HuH-7.5 (cell line): Measurements from ENCODE around the gene LACRT.
"Not testable (repeated sequence)": the region's sequence is repeated elsewhere in the genome, so short reads cannot be mapped to it uniquely, and the experiment has no call there.

Experiments
- DNase-seq: peaks from one replicate; pipeline ENCODE4 v3.0.0; 2011; ENCODE audit warnings: low spot score

The LACRT gene, protein sequence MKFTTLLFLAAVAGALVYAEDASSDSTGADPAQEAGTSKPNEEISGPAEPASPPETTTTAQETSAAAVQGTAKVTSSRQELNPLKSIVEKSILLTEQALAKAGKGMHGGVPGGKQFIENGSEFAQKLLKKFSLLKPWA

DNA sequence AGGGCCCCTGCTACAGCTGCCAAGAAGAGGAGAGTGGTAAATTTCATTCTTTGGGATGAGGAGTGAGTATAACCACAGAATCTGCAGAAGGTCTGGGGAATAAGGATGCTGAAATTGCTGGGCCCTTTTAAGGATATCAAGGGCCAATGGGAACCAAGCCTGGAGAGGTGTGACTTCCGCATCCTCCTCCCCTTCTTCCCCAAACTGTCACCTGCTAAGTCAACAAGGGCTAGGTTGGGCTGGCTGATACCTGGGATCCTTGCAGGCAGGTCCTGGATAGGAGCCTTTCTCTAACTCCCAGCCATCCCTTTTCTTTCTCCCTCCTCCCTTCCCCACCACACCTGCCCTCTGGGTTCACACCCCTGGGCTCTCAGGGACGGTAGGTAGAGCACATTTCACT is at the start of gene LACRT:
LACRT (minus strand) TSS at position 101 of the 400 bp plus-strand sequence; CDS start at position 47, 54 bp downstream.
- DNase-seq, result no peak

DNA sequence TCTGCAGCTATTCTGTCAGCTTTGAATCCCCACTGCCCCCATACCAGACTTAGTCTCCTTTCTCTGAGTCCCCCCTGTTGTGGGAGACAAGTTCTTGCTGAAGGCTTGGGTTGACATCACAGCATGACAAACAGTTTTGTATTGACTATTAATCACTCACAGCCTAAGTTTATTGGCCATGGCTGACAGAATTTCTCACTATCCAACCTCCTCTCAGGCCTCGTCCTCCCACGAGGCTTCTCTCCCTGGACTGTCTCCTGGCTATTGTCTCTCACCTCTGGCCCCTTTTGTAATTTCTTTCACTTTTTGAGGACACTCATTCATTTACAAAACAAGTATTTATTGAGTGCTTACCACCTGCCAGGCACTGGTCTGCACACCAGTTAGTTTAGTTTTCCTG is 48.7 kb upstream of the LACRT start:
- DNase-seq, result no peak

DNA sequence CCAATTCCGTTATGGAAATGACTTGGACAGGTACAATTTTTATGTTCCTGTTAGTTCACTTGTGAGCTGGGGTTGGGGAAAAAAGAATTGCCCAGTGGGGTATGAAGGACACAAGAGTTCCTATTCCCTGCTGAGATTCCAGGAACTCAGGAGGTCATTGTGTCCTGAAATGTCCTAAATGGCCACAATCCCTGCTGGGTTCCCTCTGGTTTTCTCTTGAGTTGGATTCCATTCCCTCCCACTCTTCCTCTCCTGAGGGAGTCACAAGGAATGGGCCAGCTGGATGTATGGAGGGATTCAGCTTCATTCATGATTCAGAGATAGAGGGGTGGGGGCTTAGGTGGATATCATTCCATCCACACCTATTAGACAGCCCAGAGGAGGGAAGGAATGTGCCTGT is 48.0 kb upstream of the LACRT start:
- no peak for DNase-seq

DNA sequence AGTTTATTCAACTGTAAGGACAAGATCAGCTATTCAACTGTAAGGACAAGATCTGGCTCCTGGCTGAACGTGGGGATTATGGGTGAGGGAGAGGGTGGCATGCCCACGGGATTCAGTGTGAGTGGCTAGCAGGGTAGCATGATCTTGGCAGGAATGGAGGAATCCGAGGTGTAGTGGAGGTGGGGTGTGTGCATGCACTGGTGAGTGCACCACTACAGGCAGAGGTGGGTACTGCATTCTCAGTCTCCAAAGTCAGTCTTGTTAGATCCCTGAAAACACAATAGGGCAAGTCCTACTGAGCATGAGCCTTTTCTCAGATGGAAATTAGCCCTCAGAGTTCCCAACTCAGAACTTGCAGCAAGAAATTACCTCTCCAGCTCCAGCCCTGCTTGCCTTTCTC is 45.7 kb upstream of the LACRT start:
- peak; percentile 32 for DNase-seq

DNA sequence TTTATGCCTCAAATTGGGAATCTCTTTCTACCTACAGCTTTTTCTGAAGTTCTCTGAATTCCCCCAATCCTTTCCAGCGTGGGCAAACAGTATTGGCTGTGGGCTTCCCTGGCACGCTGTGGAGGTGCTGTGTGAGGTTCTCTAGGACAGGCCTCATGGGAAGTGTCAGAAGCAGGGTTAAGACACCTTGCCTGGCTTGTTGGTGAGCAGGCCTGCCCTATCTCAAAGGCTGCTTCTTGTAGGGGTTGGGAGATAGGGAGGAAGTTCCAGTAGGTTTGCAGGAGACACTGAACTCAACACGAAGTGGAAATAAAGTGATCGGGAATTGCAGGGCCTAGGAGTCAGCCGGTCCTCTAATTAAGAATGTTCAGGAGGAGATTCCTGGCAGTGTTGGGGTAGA is 43.4 kb upstream of the LACRT start:
- no peak for DNase-seq

DNA sequence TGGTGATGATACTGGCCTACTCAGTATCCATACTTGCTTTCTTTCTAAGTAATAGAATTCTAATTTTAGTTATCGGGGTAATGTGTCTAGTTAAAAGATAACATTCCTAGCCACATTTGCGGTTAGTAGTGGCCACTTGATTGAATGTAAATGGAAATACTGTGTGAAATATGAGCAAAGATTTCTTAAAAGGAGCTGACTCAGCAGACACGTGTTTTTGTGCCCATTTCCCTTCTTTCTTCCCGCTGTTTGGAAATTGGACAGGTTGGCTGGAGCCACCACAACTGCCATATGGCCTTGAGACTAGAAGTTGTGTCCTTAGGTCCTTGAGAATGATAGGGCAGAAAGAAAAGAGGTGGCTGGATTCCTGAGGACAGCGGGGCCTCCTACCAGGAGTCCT is 33.2 kb upstream of the LACRT start:
- no peak for DNase-seq

DNA sequence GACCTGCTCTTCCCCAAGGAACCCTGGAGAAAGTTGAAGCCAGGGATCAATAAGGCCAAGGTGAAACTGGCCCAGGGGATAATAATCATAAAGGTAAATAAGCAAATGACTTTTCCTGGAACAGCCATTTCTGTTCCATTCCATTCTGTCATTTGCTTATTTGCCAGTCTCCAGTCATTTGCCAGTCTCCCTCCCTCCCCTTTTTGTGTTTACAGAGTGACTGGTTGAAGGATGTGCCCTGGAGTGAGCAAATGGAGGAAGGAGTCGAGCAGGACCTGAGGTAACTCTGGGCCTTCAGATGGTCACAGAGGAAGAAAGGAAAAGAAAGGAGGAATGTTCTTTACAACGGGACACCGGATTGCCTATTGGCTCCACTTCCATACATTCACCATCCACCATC is 31.3 kb upstream of the LACRT start:
- DNase-seq, result no peak

DNA sequence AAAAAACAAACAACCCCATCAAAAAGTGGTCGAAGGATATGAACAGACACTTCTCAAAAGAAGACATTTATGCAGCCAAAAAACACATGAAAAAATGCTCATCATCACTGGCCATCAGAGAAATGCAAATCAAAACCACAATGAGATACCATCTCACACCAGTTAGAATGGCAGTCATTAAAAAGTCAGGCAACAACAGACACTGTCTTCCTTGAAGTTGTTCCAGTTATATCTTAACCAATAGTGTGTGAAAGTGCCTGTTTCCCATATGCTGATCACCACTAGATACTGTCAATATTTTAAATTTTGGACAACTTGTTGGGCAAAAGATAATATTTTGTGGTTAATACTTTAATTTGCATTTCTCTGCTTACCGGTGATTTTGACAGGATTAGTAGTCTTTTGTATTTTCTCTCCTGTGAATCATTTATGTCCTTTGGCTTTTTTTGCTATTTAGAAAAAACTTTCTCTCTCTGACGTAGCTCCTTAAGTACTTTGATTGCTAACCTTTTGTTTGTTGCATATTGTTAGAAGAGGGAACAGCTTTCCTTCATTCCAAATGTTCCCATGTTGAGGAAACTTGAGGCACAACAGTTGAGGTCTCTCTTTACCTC is 30.4 kb upstream of the LACRT start:
- DNase-seq, result not testable (repeated sequence)

DNA sequence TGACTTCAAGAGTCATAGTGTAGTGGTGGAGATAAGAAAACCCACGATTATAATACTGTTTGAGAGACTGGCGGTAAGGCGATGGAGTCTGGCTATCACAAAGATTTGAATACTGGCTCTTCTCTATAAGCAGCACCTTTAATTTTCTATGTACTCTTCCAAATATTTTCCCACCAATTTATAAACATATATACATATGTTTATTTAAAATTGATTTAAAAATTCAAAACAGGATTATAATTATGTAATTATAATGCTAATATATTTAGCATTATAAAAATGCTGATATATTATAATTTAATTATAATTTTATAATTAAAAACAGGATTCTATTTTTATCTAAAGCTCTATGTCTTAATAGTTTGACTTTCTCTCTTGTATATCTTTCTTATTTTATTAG is 28.9 kb upstream of the LACRT start:
- DNase-seq, result no peak

DNA sequence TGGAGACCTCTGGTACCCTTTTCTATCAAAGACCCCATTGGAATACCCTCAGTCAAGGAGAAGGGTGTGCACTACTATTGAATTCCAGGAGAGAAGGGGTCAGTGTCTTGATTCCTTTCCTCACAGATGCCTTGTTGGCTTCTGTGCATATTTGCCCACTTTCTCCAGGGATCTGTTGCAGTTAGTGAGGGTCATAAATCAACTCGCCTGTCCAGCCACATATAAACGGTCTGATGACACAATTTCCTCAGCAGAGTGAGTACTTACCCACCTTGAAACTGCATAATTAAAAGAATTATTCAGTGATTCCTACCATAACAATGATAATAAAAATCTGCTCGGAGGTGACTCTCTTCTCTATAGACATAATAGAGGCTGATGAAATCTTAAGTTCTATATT is 27.3 kb upstream of the LACRT start:
- no peak for DNase-seq

DNA sequence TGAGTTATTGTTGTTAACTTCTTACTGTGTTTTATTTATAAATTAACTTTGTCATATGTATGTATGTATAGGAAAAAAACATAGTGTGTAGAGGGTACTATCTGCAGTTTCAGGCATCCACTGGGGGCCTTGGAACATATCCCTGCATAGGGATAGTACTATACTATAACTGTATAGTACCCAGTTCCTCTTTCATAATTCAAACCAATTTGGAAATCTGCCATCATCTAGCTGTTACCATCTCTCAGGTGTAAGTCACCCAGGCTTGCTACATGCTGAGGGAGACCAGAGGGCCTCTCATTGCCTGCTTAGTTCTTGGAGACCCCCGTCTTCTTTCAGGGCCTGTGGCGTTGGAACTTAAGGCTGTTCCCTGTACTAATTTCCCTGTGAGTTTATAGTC is 26.4 kb upstream of the LACRT start:
- DNase-seq, result no peak

DNA sequence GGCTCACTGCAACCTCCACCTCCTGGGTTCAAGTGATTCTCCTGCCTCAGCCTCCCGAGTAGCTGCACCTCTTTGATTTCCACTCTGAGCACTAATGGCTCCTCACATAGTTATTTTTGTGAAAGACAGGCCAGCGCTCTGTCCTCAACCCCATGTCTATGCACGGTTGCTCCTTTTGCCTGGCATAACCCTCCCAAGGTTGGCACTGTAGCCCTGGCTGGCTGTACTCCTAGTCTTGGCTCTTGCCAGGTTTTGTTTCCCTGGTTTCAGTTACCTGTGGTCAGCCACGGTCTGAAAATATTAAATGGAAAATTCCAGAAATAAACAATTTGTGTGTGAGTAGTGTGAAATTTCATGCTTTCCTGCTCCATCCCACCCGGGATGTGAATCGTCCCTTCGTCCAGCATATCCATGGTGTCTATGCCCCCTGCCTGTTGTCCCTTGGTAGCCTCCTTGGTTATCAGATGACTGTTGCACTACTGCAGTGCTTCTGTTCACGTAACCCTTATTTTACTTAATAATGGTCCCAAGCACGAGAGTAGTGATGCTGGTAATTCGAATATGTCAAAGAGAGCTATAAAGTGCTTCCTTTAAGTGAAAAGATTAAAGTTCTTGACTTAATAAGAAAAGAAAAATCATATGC is 25.7 kb upstream of the LACRT start:
- no peak for DNase-seq

DNA sequence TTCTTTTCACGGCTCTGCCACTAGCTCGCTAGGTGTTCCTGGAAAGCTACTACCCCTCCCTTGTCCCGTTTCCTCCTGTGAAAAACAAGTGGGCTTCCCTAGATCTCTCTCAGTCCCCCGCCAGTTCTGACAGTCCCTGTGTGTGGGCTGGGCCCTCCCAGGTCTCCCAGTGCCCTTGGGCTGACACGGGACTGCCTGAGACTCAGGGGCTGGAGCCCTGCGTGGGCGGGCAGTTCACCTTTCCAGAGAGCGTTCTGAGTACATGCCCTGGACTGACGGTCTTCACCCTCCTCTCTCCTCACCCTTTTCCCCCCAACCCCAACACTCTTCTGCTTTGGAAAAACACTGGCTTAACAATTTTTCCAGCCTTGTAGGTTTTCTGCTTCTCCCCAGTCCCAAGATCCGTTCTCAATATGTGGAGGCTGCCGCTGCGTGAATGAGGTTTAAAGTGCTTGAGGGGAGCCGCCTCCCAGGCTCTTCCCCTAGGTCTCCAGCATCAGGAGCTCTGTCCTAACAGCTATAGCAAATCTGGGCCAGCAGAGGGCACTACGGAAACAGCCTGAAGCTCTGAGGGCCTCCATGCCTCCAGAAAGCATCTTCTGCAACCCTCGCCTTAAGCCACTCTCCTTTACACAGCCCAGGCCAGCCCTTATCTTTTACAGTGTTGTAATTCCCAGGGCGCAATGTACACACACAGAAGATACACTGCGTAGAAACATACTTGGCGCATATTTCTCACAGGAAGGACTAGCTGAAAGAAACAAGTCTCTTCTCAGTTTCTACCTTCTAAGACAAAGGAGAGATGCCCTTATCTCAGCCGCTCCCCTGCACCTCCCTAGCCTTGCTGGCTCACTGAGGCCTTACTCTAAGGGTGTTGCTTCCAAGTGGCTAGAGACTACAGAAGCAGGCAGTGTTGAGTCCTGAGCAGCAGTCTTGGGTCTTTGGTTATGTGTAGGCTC is 23.9 kb upstream of the LACRT start:
- peak; percentile 35 for DNase-seq

DNA sequence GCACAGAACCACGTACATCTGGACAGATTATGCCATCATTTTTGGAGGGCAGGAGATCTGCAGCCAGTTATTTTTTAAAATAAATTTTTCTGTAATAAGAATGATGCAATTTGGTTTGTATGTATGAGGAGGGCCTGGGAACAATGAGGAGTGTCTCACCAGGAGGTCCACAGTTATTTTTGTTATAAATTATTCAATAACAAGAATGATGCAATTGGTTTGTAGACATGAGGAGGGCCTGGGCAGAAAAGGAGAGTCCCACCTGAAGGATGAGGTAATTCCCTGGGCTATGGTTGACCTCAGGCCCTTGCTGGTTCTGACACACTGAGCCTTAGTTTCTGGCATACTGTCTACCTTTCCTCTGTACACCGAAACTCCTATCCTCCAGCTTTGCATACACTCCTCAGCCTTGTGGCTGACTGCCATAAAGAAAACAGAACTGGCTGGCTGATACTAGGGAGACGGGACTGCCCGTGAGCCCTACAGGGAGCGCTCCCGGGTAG is 22.5 kb upstream of the LACRT start:
- DNase-seq, result no peak

DNA sequence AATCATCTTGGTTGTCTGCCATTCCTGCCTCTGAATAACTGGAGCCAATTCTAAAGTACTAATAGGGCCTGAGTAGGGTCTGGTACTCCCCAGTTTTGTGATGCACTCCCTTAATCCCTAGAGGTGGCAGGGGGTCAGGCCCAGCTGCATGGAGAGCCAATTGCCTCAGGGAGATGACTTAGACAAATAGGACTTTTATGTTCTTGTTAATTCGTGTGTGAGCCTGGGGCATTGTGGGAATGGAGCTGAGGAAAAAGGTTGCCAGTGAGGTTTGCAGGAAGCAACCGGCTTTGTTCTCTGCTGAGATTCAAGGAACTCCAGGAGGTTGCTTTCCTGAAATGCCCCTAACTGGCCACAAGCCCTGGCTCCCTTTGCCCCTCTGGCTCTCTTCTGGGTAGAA is 20.2 kb upstream of the LACRT start:
- DNase-seq, result no peak

DNA sequence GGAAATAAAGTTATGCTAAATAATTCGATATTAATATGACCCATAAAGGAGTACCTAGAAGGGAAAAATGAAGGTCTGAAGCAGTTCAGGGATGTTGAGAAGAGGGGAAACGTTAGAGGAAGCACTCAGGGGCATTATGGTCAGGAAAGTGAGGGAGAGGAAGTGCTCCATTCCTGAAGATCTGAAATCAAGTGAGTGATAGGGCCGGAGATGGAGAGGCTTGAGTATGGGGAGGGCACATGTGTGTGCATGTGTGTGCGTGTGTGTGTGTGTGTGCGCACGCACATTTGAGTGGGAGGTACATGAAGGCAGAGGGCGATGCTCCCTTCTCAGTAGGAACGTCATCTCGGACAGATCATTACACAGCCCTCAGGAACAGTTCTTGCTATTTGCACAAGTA is 18.3 kb upstream of the LACRT start:
- DNase-seq, result no peak

DNA sequence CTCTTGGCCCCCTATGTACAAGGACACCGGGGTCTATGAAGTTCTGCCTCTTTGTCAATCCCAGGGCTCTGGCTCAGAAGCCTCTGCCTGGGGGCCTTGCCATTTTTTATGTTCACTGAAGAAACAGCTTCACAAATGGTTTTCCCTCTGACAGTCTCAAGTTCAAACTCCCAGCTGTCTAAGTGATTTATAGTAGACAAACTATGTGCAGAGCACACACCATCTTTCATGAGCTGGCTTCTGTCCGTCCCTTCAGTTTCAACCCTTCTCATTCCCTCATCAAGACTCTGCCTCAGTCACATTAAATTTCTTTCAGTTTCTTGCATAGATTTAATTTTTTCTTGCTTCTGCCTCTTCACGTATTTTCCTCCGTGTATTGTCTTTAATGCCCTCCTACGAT is 16.2 kb upstream of the LACRT start:
- no peak for DNase-seq

DNA sequence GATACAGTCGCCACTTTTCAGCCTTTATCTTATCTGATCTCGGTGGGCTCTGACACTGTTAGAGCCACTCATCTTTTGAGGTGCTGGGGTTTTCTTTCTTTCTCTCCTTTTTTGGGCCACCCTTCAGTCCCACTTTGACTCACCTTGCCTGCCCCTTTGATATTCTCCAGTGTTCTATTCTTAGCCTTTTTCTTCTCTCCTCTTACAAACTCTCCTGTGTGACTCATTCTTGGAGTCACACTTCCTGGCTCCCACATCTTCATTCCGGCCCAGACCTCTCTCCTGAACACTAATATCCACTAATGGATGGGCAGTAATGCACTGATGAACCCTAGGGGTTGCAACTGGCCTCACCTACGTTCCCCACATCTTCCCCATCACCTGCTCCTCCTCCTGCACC is 15.7 kb upstream of the LACRT start:
- no peak for DNase-seq

DNA sequence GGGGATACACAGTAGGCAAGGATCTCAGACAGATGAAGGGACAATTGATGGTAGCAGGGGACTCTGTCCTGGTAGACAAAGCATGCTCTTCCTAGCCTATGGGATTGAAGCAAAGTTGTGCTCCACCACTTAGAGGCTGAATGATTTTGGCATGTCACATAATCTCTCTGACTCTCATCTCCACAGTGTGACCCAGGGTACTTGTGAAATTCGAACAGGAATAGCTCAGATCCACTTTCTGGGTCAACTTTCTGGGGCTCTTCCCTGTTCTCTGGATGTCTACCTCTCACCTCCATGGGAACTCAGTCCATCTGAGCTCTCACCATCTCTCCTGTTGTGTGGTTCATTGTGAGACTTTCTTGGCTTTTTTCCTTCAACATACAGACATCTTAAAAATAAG is 15.1 kb upstream of the LACRT start:
- no peak for DNase-seq

DNA sequence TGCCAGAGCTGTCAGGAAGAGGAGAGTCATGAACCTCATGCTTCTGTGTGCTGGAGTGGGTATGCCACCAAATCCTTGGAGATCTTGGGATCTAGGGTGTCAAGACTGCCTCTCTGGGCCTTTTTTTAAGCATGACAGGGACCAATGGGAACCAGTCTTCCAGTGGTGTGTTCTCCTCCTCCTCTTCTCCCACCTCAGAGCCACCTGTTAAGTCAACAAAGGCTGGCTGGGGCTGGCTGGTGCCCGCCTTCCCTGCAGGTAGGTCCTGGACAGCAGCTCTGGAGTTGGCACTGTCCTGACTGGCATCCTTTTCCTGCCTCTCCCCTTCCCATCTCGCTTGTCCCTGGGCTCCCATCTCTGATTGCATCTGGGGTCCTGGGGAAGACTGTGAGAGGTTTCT is 13.6 kb upstream of the LACRT start, which contains the start of gene DCD:
DCD (minus strand) TSS at position 101 of the 400 bp plus-strand sequence; CDS start at position 39, 62 bp downstream.
- DNase-seq, result no peak

DNA sequence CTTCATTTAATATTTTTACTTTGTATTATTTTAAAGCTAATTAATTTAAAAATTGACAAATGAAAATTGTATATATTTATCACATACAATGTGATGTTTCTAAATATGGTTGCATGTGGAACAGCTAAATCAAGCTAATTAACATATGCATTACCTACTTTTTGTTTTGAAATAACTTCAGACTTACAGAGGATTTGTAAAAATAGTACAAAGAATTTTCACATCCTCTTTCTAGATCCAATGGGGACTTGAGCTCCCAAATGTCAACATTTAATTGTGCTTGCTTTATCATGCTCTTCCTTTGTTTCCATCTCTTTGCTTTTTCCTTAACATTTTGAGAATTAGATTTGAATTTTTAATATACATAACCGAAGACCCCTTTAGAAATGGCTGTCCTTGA is 6.9 kb upstream of the LACRT start:
- no peak for DNase-seq

DNA sequence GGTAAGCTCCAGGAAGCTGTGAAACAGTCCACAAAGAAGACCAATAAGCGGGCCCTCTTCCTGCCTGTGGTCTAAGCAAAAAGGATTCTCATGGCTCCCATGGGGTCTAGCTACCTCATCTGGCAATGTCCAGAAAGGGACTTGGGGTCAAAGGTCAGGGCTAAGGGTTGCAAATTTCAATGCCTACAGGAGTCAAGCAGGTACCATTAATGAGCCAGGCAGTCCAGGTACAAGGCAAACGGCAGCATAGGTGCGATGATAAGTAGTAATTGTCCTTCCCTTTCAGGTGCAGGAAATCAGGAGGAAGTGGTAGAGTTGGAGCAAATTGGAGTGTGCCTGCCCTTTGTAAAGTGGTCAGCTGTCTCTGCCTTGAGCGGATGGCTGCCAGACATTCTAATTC is 6.4 kb upstream of the LACRT start:
- DNase-seq, result no peak
